ENCODE data around the gene ANGPTL4. TPM values are rescaled to one million over a fixed set of nuclear protein-coding genes. Genes with fewer than 3 reads are reported as not detected.

ANGPTL4 gene
- polyA plus RNA-seq, 2 donors, result 27.2 to 126 TPM

GRCh38 chr19:8333767-8334457 lies 30.0 kb upstream of the ANGPTL4 start:
- H3K9me3 ChIP-seq (ENCODE audit: control insufficient read depth in 2 of 2, insufficient read depth in 1 of 2, low read depth in 1 of 2, low read length in 1 of 2), result no peaks in the 10 kb centered on the region
- 20 to 27% methylated on average over 48 of the region's 48 CpGs for WGBS, 2 donors
- no peaks in the 10 kb centered on the region for H3K36me3 ChIP-seq (ENCODE audit: control insufficient read depth in 2 of 2, insufficient read depth in 2 of 2, low read length in 1 of 2)
- H3K27me3 ChIP-seq (ENCODE audit: control insufficient read depth in 1 of 2, insufficient read depth in 2 of 2, low read length in 2 of 2), result peaks cover 0 to 8% of the 10 kb centered on the region in 2 donors
- peak overlapping the region in 1 of 2 donors; percentile 2 for H3K4me3 ChIP-seq (ENCODE audit: low read depth in 1 of 2, low read length in 2 of 2)
- H3K27ac ChIP-seq (ENCODE audit: low read depth in 2 of 2, low read length in 1 of 2), result no peak overlapping the region
- peaks cover 5 to 14% of the 10 kb centered on the region in 2 donors for H3K4me1 ChIP-seq (ENCODE audit: control insufficient read depth in 2 of 2, insufficient read depth in 2 of 2, low read length in 1 of 2)

DNA sequence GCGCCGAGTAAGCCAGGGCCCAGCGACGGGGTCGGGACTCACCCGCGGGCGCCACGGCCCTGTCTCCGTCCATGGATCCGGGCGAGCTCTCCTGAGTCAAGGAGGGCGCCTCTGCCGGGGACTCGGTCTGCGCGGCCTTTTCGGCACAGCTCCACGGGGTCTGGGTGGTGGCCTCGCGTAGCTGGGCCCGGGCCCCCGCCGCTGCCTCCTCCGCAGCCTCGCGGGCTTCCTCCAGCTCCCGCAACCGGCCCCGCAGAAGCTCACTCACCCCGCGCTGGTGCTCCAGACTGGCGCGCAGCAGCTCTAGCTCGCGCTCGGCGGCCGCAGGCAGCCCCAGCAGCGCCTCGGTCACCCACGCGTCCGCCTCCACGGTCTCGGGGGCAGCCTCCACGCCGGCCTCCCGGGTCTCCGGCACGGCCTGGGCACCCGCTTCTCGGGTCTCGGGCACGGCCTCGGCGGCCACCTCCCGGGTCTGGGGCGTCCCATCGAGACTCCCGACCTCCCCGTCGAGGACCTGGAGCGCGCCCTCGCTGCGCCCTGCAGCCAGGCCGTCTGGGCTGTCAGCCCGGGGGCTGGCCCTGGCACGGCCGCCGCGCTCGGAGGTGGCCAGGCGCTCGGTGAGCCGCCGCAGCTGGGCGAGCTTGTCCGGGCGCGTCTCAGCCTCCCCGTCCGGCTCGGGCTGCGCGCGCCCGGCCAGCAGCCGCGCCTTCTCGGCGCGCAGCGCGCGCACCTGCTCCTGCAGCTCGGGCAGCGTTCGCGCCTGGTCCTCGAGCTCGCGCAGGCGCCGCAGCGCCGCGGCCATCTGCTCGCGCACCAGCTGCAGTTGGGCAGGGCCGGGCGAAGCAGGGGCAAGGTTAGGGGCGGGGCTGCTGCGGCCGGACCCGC lies 29.3 kb upstream of the ANGPTL4 start:
- H3K27me3 ChIP-seq (ENCODE audit: control insufficient read depth in 1 of 2, insufficient read depth in 2 of 2, low read length in 2 of 2), result peaks cover 0 to 8% of the 10 kb centered on the region in 2 donors

GRCh38 chr19:8335343-8336071 lies 28.4 kb upstream of the ANGPTL4 start:
- peaks cover 5 to 17% of the 10 kb centered on the region in 2 donors for H3K4me1 ChIP-seq (ENCODE audit: control insufficient read depth in 2 of 2, insufficient read depth in 2 of 2, low read length in 1 of 2)
- peak overlapping the region in 1 of 2 donors; percentile 13 for H3K27ac ChIP-seq (ENCODE audit: low read depth in 2 of 2, low read length in 1 of 2)
- no peaks in the 10 kb centered on the region for H3K9me3 ChIP-seq (ENCODE audit: control insufficient read depth in 2 of 2, insufficient read depth in 1 of 2, low read depth in 1 of 2, low read length in 1 of 2)
- peak overlapping the region; percentile 41 to 49 for H3K4me3 ChIP-seq (ENCODE audit: low read depth in 1 of 2, low read length in 2 of 2)
- no peaks in the 10 kb centered on the region for H3K36me3 ChIP-seq (ENCODE audit: control insufficient read depth in 2 of 2, insufficient read depth in 2 of 2, low read length in 1 of 2)
- WGBS, 2 donors, result 9 to 12% methylated on average over 69 to 79 of the region's 79 CpGs
- peaks cover 0 to 8% of the 10 kb centered on the region in 2 donors for H3K27me3 ChIP-seq (ENCODE audit: control insufficient read depth in 1 of 2, insufficient read depth in 2 of 2, low read length in 2 of 2)

More for the DNA sequence above, 29.3 kb upstream of the ANGPTL4 start:
- Histone ChIP-seq H3K9me3 (ENCODE audit: control insufficient read depth in 2 of 2, insufficient read depth in 1 of 2, low read depth in 1 of 2, low read length in 1 of 2) (no peaks in the 10 kb centered on the region), H3K27ac (ENCODE audit: low read depth in 2 of 2, low read length in 1 of 2) (no peak overlapping the region), H3K36me3 (ENCODE audit: control insufficient read depth in 2 of 2, insufficient read depth in 2 of 2, low read length in 1 of 2) (no peaks in the 10 kb centered on the region), H3K4me1 (ENCODE audit: control insufficient read depth in 2 of 2, insufficient read depth in 2 of 2, low read length in 1 of 2) (peaks cover 5 to 14% of the 10 kb centered on the region in 2 donors), H3K4me3 (ENCODE audit: low read depth in 1 of 2, low read length in 2 of 2) (peak overlapping the region; percentile 41 to 49)
- 13 to 15% methylated on average over 101 to 117 of the region's 117 CpGs for WGBS, 2 donors

DNA sequence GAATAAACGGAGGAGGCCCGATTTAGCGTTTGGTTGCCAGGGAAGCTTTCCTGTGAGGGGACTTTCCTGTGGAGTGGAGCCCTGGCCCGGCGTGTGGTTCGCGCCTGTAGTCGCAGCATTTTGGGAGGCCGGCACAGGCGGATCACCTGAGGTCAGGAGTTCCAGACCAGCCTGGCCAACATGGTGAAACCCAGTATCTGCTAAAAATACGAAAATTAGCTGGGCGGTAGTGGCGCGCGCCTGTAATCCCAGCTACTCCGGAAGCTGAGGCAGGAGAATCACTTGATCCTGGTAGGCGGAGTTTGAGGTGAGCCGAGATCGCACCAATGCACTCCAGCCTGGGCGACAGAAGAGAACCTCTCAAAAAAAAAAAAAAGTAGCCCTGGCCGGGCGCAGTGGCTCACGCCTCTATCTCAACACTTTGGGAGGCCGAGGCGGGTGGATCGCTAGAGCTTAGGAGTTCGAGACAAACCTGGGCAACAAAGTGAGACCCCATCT lies 27.8 kb upstream of the ANGPTL4 start:
- Histone ChIP-seq H3K27ac (ENCODE audit: low read depth in 2 of 2, low read length in 1 of 2) (no peak overlapping the region), H3K4me1 (ENCODE audit: control insufficient read depth in 2 of 2, insufficient read depth in 2 of 2, low read length in 1 of 2) (peaks cover 5 to 19% of the 10 kb centered on the region in 2 donors), H3K4me3 (ENCODE audit: low read depth in 1 of 2, low read length in 2 of 2) (no peak overlapping the region), H3K36me3 (ENCODE audit: control insufficient read depth in 2 of 2, insufficient read depth in 2 of 2, low read length in 1 of 2) (no peaks in the 10 kb centered on the region), H3K27me3 (ENCODE audit: control insufficient read depth in 1 of 2, insufficient read depth in 2 of 2, low read length in 2 of 2) (peaks cover 0 to 8% of the 10 kb centered on the region in 2 donors), H3K9me3 (ENCODE audit: control insufficient read depth in 2 of 2, insufficient read depth in 1 of 2, low read depth in 1 of 2, low read length in 1 of 2) (no peaks in the 10 kb centered on the region)
- 27 to 36% methylated on average over 27 of the region's 27 CpGs for WGBS, 2 donors

- no peak overlapping the region for H3K4me3 ChIP-seq (ENCODE audit: low read depth in 1 of 2, low read length in 2 of 2)
- peaks cover 0 to 8% of the 10 kb centered on the region in 2 donors for H3K27me3 ChIP-seq (ENCODE audit: control insufficient read depth in 1 of 2, insufficient read depth in 2 of 2, low read length in 2 of 2)
- 62 to 66% methylated on average over 7 to 8 of the region's 8 CpGs for WGBS, 2 donors
- H3K9me3 ChIP-seq (ENCODE audit: control insufficient read depth in 2 of 2, insufficient read depth in 1 of 2, low read depth in 1 of 2, low read length in 1 of 2), result no peaks in the 10 kb centered on the region
- H3K36me3 ChIP-seq (ENCODE audit: control insufficient read depth in 2 of 2, insufficient read depth in 2 of 2, low read length in 1 of 2), result no peaks in the 10 kb centered on the region
- no peak overlapping the region for H3K27ac ChIP-seq (ENCODE audit: low read depth in 2 of 2, low read length in 1 of 2)
- H3K4me1 ChIP-seq (ENCODE audit: control insufficient read depth in 2 of 2, insufficient read depth in 2 of 2, low read length in 1 of 2), result peaks cover 5 to 19% of the 10 kb centered on the region in 2 donors
Measured at GRCh38 chr19:8336660-8337059, 27.3 kb upstream of the ANGPTL4 start.

- H3K27me3 ChIP-seq (ENCODE audit: control insufficient read depth in 1 of 2, insufficient read depth in 2 of 2, low read length in 2 of 2), result peaks cover 0 to 8% of the 10 kb centered on the region in 2 donors
- H3K4me1 ChIP-seq (ENCODE audit: control insufficient read depth in 2 of 2, insufficient read depth in 2 of 2, low read length in 1 of 2), result peaks cover 5 to 20% of the 10 kb centered on the region in 2 donors
- H3K4me3 ChIP-seq (ENCODE audit: low read depth in 1 of 2, low read length in 2 of 2), result no peak overlapping the region
- H3K9me3 ChIP-seq (ENCODE audit: control insufficient read depth in 2 of 2, insufficient read depth in 1 of 2, low read depth in 1 of 2, low read length in 1 of 2), result no peaks in the 10 kb centered on the region
- peak overlapping the region in 1 of 2 donors; percentile 26 for H3K27ac ChIP-seq (ENCODE audit: low read depth in 2 of 2, low read length in 1 of 2)
- H3K36me3 ChIP-seq (ENCODE audit: control insufficient read depth in 2 of 2, insufficient read depth in 2 of 2, low read length in 1 of 2), result no peaks in the 10 kb centered on the region
- 66 to 71% methylated on average over 7 of the region's 7 CpGs for WGBS, 2 donors
Measured at GRCh38 chr19:8337728-8338127, 26.2 kb upstream of the ANGPTL4 start.

GRCh38 chr19:8338835-8339234 lies 25.1 kb upstream of the ANGPTL4 start:
- H3K4me1 ChIP-seq (ENCODE audit: control insufficient read depth in 2 of 2, insufficient read depth in 2 of 2, low read length in 1 of 2), result peaks cover 2 to 23% of the 10 kb centered on the region in 2 donors
- WGBS, 2 donors, result 61 to 63% methylated on average over 6 of the region's 6 CpGs
- no peaks in the 10 kb centered on the region for H3K36me3 ChIP-seq (ENCODE audit: control insufficient read depth in 2 of 2, insufficient read depth in 2 of 2, low read length in 1 of 2)
- H3K4me3 ChIP-seq (ENCODE audit: low read depth in 1 of 2, low read length in 2 of 2), result no peak overlapping the region
- no peaks in the 10 kb centered on the region for H3K9me3 ChIP-seq (ENCODE audit: control insufficient read depth in 2 of 2, insufficient read depth in 1 of 2, low read depth in 1 of 2, low read length in 1 of 2)
- no peak overlapping the region for H3K27ac ChIP-seq (ENCODE audit: low read depth in 2 of 2, low read length in 1 of 2)
- peaks cover 0 to 5% of the 10 kb centered on the region in 2 donors for H3K27me3 ChIP-seq (ENCODE audit: control insufficient read depth in 1 of 2, insufficient read depth in 2 of 2, low read length in 2 of 2)

DNA sequence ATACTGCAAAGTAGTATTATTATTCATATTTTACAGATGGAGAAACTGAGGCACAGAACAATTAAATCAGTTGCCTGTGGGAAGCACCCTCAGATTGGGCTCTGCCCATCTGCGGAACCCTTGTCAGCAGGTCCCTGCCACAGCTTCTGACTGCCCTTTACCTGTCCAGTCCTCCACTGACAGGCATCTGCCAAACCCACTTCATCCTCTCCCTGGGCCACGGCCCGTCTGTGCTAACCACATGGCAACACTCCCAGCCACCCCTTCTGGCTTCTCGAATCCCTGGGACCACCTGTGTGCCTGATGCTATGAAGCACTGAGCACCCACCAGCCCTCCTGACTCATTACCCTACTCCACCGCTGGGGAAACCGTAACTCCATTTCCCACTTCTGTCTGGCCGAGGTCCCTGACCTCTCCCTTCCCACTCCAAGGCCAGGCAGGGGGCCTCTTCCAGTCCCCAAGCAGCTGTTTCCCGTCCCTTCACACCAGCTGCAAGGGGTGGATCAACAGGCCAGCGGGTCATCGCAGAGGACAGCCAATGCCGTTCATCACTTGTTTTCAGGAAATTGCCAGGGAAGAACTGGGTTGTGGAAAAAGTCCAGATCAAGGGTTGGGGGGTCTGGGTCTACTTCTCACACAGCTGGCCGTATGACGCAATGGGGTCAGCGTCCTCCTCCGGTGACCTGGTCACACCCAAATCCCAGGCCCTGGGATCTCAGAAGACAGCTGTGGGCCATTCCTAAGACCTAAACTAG lies 23.4 kb upstream of the ANGPTL4 start:
- peak overlapping the region in 1 of 2 donors; percentile 34 for H3K27ac ChIP-seq (ENCODE audit: low read depth in 2 of 2, low read length in 1 of 2)
- H3K4me3 ChIP-seq (ENCODE audit: low read depth in 1 of 2, low read length in 2 of 2), result no peak overlapping the region
- H3K27me3 ChIP-seq (ENCODE audit: control insufficient read depth in 1 of 2, insufficient read depth in 2 of 2, low read length in 2 of 2), result peaks cover 0 to 4% of the 10 kb centered on the region in 2 donors
- peaks cover 2 to 11% of the 10 kb centered on the region in 2 donors for H3K4me1 ChIP-seq (ENCODE audit: control insufficient read depth in 2 of 2, insufficient read depth in 2 of 2, low read length in 1 of 2)
- no peaks in the 10 kb centered on the region for H3K9me3 ChIP-seq (ENCODE audit: control insufficient read depth in 2 of 2, insufficient read depth in 1 of 2, low read depth in 1 of 2, low read length in 1 of 2)
- H3K36me3 ChIP-seq (ENCODE audit: control insufficient read depth in 2 of 2, insufficient read depth in 2 of 2, low read length in 1 of 2), result no peaks in the 10 kb centered on the region
- WGBS, 2 donors, result 23 to 30% methylated on average over 15 of the region's 15 CpGs
